AG09309 (cell line): ENCODE results near the gene UCHL5.

Source experiments
- DNase-seq: peaks from one replicate; pipeline ENCODE4 v3.0.0-alpha.2; 2010; ENCODE audit warnings: low read depth
- H3K4me3 ChIP-seq: 2 replicates; pipeline ENCODE4 v1.5.1; 2011; ENCODE audit warnings: mild to moderate bottlenecking, low read depth, low read length, moderate library complexity; ENCODE audit not compliant: control insufficient read depth
- CTCF ChIP-seq: IDR thresholded peaks from 2 replicates; pipeline ENCODE4 v1.5.1; 2011; ENCODE audit warnings: mild to moderate bottlenecking, low read depth, low read length, inconsistent platforms; ENCODE audit not compliant: insufficient read depth, control insufficient read depth; ENCODE audit errors: missing control alignments

UCHL5 gene

GRCh38 chr1:192966073-192966472 lies 93.1 kb downstream of the UCHL5 start:
- TF ChIP-seq CTCF = no peak
- no peak overlapping the region for H3K4me3 ChIP-seq
- no peak for DNase-seq

GRCh38 chr1:192962901-192963300 lies 96.3 kb downstream of the UCHL5 start:
- no peak overlapping the region for H3K4me3 ChIP-seq
- TF ChIP-seq CTCF = no peak
- no peak for DNase-seq
